Activated CD4-positive, alpha-beta T cell treated with anti-CD3 and anti-CD28 coated beads for 48 hours (primary cell): ENCODE measurements around the gene FXYD1.

Experiments
- DNase-seq: peaks from one replicate; pipeline ENCODE4 v3.0.0-alpha.2; 2020

Gene FXYD1

DNA sequence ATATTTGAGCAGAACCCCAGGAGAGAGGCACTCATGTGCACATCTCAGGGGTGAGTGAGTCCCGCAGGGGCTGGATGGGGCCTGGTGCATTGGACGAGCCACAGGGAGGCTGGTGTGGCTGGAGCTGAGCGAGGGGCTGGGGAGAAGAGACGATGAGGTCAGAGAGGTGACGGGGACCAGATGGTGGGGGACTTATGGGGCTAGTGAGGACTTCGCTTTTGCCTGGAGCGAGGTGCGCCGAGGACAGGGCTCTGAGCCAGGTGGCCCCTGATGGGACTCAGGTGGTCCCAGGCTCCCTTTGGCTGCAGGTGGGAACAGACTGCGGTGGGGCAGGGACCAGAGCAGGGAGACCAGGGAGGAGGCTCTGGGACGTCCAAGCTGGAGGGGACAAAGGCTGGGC is 29.9 kb upstream of the FXYD1 start:
- no peak for DNase-seq

DNA sequence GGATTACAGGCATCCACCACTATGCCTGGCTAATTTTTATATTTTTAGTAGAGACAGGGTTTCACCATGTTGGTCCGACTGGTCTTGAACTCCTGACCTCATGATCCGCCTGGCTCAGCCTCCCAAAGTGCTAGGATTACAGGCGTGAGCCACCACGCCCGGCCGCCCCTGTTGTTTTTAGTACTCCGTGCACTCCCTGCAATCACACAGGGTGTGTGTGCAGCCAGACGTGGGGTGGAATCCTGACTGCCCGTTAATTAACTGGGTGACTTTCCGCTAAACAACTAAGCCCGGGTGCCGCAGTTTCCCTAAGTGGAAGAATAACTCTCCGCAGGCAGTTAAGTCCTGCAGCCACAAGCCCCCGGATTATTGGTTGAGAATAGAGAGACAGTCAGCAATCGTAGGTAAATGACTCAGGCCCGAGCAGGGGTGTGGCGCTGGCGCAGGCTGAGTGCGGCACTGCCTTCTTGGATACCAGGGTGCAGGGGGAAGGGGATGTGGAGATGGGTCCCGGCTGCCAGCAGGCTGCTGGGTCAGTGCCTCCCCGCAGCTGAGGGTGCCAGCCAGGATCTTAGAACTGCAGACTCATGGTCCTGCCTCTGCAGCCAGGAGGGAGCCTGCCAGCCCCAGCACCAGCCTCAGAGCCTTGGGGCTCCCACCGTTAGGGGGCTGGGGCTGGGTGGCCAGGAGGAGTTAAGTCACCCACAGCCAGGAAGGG is 29.1 kb upstream of the FXYD1 start:
- DNase-seq, result no peak

DNA sequence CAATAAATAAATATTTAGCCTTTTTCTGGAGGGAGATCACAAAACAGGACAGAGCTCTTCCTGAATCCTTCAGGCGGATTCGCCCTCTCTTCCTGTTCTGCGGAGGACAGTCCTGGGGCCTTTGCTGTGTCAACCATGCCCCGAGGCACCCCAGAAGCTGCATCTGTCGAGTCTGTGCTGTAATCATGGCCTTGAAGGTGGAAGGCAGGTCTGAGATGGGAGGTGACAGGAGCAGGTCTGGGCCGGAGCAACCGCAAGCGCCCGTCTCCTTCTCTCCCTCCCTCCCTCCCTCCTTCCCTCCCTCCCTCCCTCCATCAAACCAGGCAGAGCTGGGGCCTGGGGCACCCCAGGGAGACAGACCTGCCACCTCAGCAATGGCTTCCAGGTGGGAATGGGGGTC is 27.6 kb upstream of the FXYD1 start:
- DNase-seq, result no peak

DNA sequence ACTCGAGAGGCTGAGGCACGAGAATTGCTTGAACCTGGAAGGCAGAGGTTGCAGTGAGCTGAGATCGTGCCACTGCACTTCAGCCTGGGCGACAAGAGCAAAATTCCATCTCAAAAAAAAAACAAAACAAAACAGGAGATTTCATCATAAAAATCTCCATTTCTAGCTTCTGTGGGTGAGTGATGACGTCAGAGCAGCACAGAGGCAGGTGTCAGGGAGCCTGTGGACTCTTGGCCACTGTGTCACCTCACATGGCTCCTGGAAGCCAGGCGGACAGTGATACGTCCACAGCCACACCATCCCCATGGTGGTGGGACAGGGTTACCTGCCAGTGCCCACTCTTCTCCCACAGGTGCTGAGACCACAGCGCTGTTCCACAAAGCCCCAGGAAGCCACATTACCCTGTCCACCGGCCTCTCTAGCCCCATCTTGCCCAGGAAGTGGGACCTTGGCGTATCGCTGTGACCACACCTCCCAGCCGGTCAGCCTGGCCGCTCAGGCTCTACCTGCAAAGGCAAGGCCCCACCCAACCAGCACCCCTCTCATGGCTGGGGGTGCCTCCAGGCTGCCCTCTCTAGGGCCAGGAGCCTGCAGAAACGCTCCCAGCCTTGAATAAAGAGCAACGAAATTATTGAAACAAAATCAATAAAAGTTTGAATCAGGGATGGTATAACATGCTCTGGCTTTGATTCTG is 25.5 kb upstream of the FXYD1 start:
- DNase-seq, result no peak

DNA sequence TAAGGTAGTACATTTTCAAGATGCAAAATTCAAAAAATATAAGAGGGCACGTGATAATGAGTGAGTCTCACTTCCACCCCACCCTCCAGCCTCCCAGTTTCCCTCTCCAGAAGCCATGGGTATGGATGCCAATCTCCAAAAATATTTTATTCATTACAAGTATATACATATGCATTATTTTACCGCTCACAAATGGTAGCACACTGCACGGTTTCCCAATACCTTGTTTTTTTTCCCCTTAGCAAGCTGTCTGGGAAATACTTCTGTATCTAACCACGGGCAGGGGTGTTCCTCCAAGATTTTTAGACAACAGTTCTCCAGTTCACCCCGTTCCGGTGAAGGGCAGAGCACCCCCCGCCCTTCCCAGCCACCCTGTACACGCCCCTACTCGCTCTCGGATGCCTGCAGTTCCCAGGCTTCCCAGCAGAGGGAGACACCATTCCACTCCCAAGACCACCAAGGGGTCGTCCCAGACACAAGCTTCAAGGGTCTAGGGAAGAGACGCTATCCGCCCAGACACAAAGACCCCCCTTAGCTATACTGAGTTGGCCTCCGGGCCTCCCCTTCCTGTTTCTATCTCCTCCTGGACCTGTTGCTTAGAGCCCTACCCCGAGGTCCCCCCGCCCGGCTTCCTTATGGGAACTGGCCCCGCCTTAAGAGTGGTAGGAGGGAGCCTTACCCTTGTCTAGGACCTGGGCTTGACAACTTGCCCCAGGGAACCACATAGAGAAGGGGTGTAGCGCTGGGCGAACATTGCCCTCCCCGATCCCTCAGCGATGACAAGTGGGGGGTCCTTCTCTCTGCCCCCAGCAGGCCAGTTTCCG is 24.1 kb upstream of the FXYD1 start:
- DNase-seq, result peak; percentile 80

DNA sequence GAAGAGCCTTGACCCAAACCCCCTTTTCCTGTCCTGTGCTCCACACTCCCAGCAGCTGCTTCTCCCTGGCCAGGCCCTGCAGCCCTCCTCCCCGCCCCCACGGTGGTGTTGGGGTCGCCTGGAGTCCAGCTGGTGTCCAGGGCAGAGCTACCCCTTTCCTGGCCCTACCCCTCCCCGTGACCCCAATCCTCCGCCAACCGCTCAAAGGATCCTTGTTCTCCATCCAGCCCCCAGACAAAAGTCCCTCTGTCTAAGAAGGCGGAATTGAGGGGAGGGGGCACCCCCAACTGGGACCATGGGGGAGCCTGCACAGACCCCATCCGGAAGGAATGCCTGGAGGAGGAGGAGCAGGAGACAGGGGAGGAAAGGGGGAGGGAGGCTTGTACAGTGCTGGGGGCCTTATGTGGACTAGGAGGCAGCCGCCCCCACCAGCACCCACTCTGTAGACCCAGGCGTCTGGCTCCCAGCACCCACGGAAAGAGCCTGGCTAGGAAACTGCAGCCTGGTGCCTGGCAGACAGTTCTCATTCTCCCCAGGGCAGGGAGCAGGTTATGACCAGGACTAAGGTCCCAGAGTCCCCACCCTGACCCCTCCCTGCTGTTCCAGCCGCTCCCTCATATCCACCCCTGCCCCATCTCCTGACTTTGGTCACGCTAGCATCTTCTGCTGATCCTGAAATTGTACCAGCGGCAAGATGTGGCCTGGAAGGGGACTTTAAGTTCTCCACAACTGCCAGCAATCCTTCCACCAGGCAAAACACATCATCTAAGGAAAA is 23.3 kb upstream of the FXYD1 start, which contains the start of gene FXYD3:
Gene FXYD3, plus strand, starts transcription at position 647 of the 775 bp plus-strand sequence. CDS start 3,554 bp downstream, outside the sequence.
- DNase-seq, result no peak

DNA sequence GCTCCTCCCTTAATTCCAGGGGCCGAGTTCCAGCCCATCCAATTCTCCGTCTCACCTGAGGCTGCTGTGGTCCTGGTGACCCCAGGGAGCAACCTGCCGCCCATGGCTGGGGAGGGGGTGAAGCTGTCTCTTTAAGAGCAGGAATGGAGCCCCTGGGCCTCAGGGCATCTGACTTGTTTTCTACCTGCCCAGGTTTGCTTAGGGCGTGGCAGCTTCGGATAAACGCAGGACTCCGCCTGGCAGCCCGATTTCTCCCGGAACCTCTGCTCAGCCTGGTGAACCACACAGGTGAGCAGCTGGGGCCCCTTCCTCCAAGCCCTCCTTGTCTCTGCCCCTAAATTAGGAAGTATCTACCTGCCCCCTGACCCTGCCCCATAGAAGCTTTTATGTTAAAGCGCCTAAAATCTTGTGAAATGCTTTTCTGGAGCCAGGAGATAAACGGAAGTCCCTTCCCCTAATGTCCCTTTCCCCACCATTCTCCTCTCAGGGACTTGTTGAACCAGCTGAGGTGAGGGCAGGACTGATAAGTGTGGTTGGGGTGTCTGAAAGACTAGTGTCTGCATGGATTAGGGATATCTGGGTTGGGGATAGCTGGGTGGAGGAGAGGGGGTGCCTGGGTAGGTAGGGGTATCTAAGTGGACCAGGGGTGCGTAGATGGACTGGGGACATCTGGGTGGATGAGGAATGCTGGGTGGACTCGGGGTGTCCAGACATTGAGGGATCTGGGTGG is 22.4 kb upstream of the FXYD1 start:
- DNase-seq, result no peak

DNA sequence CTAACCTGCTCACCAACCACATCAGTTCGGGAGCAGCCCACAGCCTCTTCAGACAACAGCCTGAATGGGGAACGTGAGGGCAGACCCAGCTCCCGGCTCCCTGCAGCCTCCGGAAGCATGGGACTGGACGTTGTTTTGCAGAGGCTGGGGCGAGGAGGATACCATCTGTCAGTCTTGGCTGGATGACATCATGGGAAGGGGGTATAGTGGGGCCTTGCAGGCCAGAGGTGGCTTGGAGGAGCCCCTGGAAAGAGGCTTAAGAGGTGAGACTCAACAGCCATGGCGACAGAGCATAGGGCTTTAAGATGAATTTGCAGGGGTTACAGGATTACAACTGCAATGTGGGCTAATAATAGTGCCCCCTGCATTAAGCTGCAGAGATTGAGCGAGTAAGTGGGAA is 21.5 kb upstream of the FXYD1 start:
- no peak for DNase-seq

DNA sequence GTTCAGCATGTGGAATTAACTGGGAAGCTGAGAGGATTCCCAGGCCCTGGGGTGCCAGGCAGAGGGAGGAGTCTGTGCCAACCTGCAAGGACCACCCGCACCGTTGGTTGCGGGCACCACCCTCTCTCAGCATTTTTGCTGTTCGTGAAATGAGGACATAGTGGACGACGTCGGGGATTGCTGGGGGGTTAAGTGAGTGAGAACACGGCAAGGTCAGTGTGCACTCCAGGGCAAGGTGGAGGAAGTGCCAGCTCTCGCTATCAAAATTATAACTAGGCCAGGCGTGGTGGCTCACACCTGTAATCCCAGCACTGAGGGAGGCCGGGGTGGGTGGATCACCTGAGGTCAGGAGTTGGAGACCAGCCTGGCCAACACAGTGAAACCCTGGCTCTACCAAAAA is 20.8 kb upstream of the FXYD1 start:
- DNase-seq, result no peak

DNA sequence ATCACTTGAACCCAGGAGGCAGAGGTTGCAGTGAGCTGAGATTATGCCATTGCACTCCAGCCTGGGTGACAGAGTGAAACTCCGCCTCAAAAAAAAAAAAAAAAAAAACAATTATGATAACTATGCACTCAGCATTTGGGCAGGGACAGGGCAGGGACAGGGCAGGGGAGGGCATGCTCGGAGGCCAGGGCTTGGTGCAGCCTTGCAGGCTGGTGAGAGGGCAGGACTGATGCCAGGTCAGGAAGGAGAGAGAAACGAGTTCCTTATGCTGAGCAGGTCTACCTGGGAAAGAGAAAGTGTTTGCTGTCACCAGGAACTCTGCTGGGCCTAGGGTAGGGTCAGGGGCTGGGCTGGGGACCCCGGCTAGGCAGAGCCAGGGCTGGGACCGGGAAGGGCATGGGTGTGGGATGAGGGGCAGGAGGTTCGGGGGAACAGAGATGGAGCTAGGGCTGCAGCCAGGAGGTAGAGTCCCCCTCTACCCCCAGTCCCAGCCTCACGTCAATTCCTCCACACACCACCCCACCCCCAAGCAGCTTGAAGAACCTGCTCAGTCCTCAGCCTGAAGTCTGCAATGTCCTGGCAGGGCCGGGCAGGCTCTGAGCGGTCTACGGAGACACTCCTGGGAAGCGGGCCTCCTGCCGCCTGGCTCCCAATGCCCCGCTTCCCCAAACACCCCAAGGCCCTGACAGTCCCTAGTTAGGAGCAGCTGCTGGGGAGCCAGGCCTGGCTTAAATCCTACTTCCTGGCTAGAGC is 20.2 kb upstream of the FXYD1 start:
- DNase-seq, result no peak

DNA sequence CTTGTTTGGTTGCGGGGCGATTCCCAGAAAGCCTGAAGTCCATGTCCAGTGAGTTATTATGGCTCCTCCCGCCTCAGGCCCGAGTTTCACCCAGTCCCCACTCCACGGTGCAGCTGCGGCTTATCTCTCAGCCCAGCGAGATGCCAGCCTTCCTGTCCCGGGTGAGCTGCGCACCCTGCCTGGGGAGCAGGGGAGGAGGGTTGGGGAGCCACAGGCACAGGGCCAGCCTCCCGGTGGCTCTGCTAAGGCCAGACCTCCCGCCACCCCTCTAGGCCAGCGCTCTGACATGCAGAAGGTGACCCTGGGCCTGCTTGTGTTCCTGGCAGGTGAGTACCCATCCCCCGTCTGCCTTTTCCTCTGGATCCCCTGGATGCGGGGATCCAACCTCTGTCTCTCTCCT is 19.5 kb upstream of the FXYD1 start:
- no peak for DNase-seq

DNA sequence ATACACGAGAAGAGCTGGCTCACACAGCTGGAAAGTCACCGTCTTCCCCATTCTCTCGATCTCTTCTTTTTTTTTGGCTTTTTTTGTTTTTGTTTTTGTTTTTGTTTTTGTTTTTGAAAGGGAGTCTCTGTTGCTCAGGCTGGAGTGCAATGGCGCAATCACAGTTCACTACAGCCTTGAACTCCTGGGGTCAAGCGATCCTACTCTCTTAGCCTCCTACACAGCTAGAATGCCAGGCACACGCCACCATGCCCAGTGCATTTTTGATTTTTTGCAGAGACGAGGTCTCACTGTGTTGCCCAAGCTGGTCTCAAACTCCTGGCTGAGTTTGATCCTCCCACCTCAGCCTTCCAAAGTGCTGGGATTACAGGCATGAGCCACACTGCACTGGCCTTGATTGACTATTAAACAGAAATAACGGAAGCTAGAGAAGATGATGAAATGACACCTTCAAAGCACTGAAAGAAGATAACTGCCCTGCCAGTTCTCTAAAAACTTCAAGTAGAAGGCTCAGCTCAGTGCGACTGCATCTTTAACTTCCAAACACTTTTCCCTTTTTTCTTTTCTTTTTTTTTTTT is 19.0 kb upstream of the FXYD1 start:
- no peak for DNase-seq

DNA sequence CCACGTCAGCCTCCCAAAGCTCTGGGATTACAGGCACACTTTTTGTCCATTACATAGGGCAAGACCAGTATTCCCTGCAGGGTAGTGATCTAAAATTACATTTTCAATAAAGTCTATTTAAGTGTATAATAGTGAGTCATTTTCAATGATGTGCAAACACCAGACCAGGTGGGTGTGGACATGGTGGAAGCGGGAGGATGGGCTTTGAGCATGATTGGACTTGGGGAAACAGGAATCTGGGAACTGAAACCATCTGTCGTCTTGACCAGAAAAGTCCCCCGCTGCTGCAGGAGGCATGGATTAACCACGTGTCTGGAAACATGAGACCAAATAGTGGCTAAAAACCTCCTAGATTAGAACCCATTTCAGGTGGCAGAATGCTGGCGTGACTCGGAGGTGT is 18.1 kb upstream of the FXYD1 start:
- no peak for DNase-seq

DNA sequence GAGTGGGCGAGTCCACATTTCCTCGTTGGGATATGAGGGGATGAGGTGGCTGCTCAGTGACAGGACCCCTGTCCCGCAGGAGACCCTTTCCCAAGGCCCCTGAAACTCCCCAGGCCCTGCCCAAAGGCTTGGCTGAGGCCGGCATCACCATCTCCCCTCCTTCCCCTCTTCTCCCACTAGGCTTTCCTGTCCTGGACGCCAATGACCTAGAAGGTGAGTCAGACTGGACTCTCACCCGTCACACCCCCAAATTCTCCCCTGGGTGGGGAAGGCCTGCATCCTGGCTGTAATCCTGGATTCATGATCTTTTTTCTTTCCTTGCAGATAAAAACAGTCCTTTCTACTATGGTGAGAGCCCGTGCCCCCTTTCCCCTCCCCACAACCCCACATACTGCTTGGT is 17.7 kb upstream of the FXYD1 start:
- DNase-seq, result no peak

DNA sequence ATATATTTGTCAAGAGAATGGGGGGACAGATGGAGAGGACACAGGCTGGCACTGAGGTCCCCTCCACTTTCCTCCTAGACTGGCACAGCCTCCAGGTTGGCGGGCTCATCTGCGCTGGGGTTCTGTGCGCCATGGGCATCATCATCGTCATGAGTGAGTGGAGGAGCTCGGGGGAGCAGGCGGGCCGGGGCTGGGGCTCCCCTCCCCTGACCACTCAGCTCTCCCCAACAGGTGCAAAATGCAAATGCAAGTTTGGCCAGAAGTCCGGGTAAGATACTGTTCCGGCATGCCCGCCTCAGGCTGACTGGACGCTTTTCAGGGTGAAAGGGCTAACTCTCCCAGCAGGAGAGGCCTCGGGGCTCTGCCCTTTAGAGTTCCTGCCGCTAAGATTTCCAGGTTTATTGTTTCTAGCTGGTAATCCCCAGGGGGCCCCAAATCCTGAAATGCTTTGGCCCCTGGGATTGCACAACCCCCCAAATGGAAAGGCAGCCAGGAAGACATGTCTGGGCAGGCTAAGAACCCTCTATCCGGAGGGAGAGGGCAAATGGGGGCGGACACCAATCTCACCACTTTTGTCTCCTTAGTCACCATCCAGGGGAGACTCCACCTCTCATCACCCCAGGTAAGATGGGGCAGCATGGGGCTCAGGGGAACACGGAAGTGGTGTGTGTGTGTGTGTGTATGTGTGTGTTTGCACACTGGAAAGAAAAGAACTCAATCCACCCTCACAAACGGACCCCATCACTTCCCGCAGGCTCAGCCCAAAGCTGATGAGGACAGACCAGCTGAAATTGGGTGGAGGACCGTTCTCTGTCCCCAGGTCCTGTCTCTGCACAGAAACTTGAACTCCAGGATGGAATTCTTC is 15.7 kb upstream of the FXYD1 start:
- no peak for DNase-seq

DNA sequence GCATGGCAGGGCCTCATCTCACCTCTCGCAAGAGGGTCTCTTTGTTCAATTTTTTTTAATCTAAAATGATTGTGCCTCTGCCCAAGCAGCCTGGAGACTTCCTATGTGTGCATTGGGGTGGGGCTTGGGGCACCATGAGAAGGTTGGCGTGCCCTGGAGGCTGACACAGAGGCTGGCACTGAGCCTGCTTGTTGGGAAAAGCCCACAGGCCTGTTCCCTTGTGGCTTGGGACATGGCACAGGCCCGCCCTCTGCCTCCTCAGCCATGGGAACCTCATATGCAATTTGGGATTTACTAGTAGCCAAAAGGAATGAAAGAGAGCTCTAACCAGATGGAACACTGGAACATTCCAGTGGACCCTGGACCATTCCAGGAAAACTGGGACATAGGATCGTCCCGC is 15.1 kb upstream of the FXYD1 start:
- DNase-seq, result no peak

DNA sequence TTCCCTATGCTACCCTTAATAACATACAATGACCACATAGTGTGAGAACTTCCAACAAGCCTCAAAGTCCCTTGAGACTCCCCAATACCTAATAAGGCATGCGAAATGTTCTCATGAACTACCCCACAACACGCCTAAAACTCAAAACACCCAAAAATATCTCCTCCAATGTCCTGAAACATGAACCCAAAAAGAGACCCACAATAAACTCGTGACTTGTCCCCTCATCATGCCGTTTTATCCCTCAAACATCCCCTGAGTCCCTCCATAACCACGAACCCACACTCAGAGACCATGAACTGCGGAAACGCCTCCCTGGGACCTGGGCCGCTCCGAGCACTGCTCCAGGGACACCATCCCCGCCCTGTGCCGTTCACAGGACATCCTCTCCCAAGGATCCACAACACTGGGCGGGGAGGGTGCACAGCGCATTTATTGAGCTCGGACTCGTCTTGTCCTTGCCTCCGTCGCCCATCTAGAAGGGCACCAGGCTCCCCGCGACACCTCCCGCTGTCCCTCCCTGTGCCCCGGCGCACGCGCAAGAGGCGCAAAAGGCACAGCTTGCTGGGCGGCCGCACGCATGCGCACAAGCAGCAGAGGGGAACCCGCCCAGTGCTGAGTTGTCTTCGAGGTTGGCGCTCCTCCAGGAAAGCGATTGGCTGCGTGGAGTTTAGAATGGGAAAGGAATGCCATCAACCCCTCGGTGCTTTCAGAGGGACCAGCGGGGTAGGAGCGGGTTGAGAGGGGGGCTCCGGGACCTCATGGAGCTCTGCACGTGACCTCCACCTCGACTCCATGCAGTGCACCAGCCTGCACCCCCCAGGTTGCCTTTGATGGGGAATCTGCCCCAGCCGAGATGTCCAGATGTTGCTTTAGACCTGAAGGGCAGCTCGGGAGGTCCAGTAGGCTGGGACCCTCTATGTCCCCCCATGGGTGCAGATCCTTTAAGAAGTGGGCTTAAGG is 14.2 kb upstream of the FXYD1 start:
- peak; percentile 90 for DNase-seq

DNA sequence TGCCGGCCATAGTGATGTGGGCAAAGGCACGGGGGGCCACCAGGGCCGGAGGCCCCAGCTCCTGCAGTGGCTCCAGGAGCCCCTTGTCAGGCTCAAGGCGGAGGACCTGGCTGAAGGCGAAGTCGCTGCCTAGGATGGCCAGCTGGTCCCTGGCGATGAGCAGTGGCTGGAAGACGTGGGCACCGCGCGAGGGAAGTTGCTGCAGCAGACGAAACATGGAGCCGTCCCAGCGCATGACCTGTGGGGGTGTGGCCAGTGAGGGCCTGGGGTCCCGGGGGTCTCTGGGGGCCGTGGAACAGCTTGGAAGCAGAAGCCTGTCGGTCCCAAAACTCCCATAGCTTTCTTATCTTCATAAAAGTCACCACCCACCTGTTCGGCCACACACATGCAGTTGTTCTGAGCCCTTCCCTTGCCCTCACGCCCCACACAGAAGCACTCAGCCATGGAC is 13.3 kb upstream of the FXYD1 start:
- no peak for DNase-seq
